ENCODE measurements around the gene DIP2B.

GRCh38 chr12:50706606-50707005 lies 201.8 kb downstream of the DIP2B start:
- no peak for TF ChIP-seq CTCF (IDR thresholded peaks at IDR 0.05)
- no peak for TF ChIP-seq POLR2A (IDR thresholded peaks at IDR 0.05)

All from adrenal gland (tissue), 5 donors.